Measurements from ENCODE around the gene GCNT4. TPM values are rescaled to one million over a fixed set of nuclear protein-coding genes. Genes with fewer than 3 reads are reported as not detected.

The GCNT4 gene
- total and polyA plus RNA-seq, 12 donors = 0.09 to 0.58 (median 0.31) TPM

- H3K27me3 ChIP-seq = peaks cover 0 to 3% (median 0%) of the 10 kb centered on the region in 7 donors
- 61 to 63% methylated on average over 10 of the region's 10 CpGs for WGBS, 2 donors
- no peaks in the 10 kb centered on the region for H3K36me3 ChIP-seq
- no peak overlapping the region for H3K4me3 ChIP-seq
- intact Hi-C loops (cut with DNase I) = no loop called here
- H3K4me1 ChIP-seq = no peaks in the 10 kb centered on the region
- H3K9me3 ChIP-seq = peaks cover 0 to 24% (median 9%) of the 10 kb centered on the region in 11 donors
- no peak for TF ChIP-seq CTCF (IDR thresholded peaks at IDR 0.05)
- H3K27ac ChIP-seq = no peak overlapping the region
- DNase-seq (no peak), ATAC-seq (no peak)
These were observed 45.2 kb downstream of the GCNT4 start for GRCh38 chr5:75006865-75007822.

GRCh38 chr5:75005561-75005960 is 46.8 kb downstream of the GCNT4 start:
- Histone ChIP-seq H3K9me3 (peaks cover 0 to 24% (median 9%) of the 10 kb centered on the region in 11 donors), H3K36me3 (no peaks in the 10 kb centered on the region), H3K4me3 (no peak overlapping the region), H3K4me1 (no peaks in the 10 kb centered on the region), H3K27me3 (peaks cover 0 to 3% (median 0%) of the 10 kb centered on the region in 7 donors), H3K27ac (no peak overlapping the region)
- DNase-seq (no peak), ATAC-seq (no peak)
- 36 to 49% methylated on average over 1 of the region's 1 CpG for WGBS, 2 donors
- intact Hi-C loops (cut with DNase I) = no loop called here
- TF ChIP-seq CTCF (IDR thresholded peaks at IDR 0.05) = no peak

Other genes starting within 250 kb of the GCNT4 start
- gene FAM169A, start 186.2 kb downstream of the GCNT4 start, total RNA-seq = 10 to 100 TPM in 2 of 10 donors, 1 to 10 TPM in 8; 2.3 to 10.6 (median 4.8) TPM
- gene FAM169A, start 186.2 kb downstream of the GCNT4 start, polyA plus RNA-seq = 1 to 10 TPM in 1 of 2 donors, under 1 TPM in 1; 0.25 to 1.2 TPM
- gene ANKRD31, start 184.3 kb upstream of the GCNT4 start, total RNA-seq = under 1 TPM in 7 of 10 donors, not detected in 3; 0.05 to 0.18 (median 0.11) TPM
- gene ANKRD31, start 184.3 kb upstream of the GCNT4 start, polyA plus RNA-seq = under 1 TPM; under 0.01 to 0.07 TPM